Measurements from ENCODE around the gene SOD3.

SOD3 gene

GRCh38 chr4:24805566-24805965 lies 10.2 kb downstream of the SOD3 start:
- DNase-seq: no peak

GRCh38 chr4:24806206-24806990 lies 11.0 kb downstream of the SOD3 start:
- no peak for DNase-seq

- DNase-seq: no peak
These were observed 12.2 kb downstream of the SOD3 start for GRCh38 chr4:24807611-24808010.

- DNase-seq: no peak
These were observed 12.9 kb downstream of the SOD3 start for GRCh38 chr4:24808261-24808660.

GRCh38 chr4:24808955-24809354 lies 13.6 kb downstream of the SOD3 start:
- no peak for DNase-seq

- DNase-seq: no peak
These were observed 14.0 kb downstream of the SOD3 start for GRCh38 chr4:24809376-24809775.

GRCh38 chr4:24809815-24810405 lies 14.5 kb downstream of the SOD3 start:
- no peak for DNase-seq

GRCh38 chr4:24810871-24811631 lies 15.7 kb downstream of the SOD3 start:
- DNase-seq: no peak

- no peak for DNase-seq
These were observed 18.4 kb downstream of the SOD3 start for GRCh38 chr4:24813732-24814131.

- no peak for DNase-seq
These were observed 21.4 kb downstream of the SOD3 start for GRCh38 chr4:24816797-24817196.

GRCh38 chr4:24820541-24820940 lies 25.2 kb downstream of the SOD3 start:
- DNase-seq: no peak

- no peak for DNase-seq
These were observed 29.3 kb downstream of the SOD3 start for GRCh38 chr4:24824720-24825119.

- no peak for DNase-seq
These were observed 36.3 kb downstream of the SOD3 start for GRCh38 chr4:24831637-24832036.

- no peak for DNase-seq
These were observed 40.3 kb downstream of the SOD3 start for GRCh38 chr4:24835696-24836095.

- no peak for DNase-seq
These were observed 41.4 kb downstream of the SOD3 start for GRCh38 chr4:24836661-24837242.

GRCh38 chr4:24837336-24837735 lies 42.0 kb downstream of the SOD3 start:
- DNase-seq: no peak

- DNase-seq: no peak
These were observed 42.4 kb downstream of the SOD3 start for GRCh38 chr4:24837781-24838180.

GRCh38 chr4:24840362-24840761 lies 45.0 kb downstream of the SOD3 start:
- no peak for DNase-seq

GRCh38 chr4:24840826-24841543 lies 45.6 kb downstream of the SOD3 start:
- no peak for DNase-seq

- DNase-seq: no peak
These were observed 47.0 kb downstream of the SOD3 start for GRCh38 chr4:24842356-24842755.

GRCh38 chr4:24843096-24843495 lies 47.7 kb downstream of the SOD3 start:
- no peak for DNase-seq

- no peak for DNase-seq
These were observed 49.8 kb downstream of the SOD3 start for GRCh38 chr4:24845132-24845531.

GRCh38 chr4:24845902-24846301 lies 50.5 kb downstream of the SOD3 start:
- no peak for DNase-seq
